GM18951 (cell line): ENCODE results near the gene SH3BP2.

Experiments used
- POLR2A ChIP-seq: IDR thresholded peaks from 4 replicates; pipeline ENCODE4 v1.6.1; 2011; ENCODE audit warnings: mild to moderate bottlenecking; ENCODE audit not compliant: insufficient read length, insufficient read depth; ENCODE audit errors: extremely low read depth
- in situ Hi-C: fragments of 300-500 bp; cut with MboI; formaldehyde crosslinking; loops from one replicate; pipeline ENCODE4 v1.12.0; 2022; ENCODE audit warnings: low sequenced_read_pairs, mixed read lengths, inconsistent platforms; ENCODE audit not compliant: unreplicated experiment

Gene SH3BP2

GRCh38 chr4:2755821-2756690 is 36.8 kb upstream of the SH3BP2 start, which contains the start of gene TNIP2:
Gene TNIP2, minus strand, starts transcription at chr4:2756336. Its CDS starts 47 bp downstream, at chr4:2756289.
- in situ Hi-C loops: no loop called here
- peak; percentile 90 for TF ChIP-seq POLR2A

GRCh38 chr4:2756691-2757350 is 36.1 kb upstream of the SH3BP2 start:
- in situ Hi-C loops: no loop called here
- no peak for TF ChIP-seq POLR2A

- TF ChIP-seq POLR2A: no peak
- in situ Hi-C loops: no loop called here
These were observed 35.5 kb upstream of the SH3BP2 start for GRCh38 chr4:2757426-2757825.

GRCh38 chr4:2761035-2761923 is 31.6 kb upstream of the SH3BP2 start:
- in situ Hi-C loops: loop anchor here (10.0 kb wide), 1 partner anchor 174 kb away; no protein-coding TSS in a partner anchor
- TF ChIP-seq POLR2A: no peak

- TF ChIP-seq POLR2A: no peak
- in situ Hi-C loops: loop anchor here (10.0 kb wide), 1 partner anchor 173 kb away; no protein-coding TSS in a partner anchor
These were observed 30.8 kb upstream of the SH3BP2 start for GRCh38 chr4:2762048-2762447.

- in situ Hi-C loops: loop anchor here (10.0 kb wide), 1 partner anchor 172 kb away; no protein-coding TSS in a partner anchor
These were observed 30.2 kb upstream of the SH3BP2 start for GRCh38 chr4:2762486-2763370.

GRCh38 chr4:2763511-2763967 is 29.3 kb upstream of the SH3BP2 start:
- in situ Hi-C loops: loop anchor here (10.0 kb wide), 1 partner anchor 171 kb away; no protein-coding TSS in a partner anchor
- no peak for TF ChIP-seq POLR2A

- TF ChIP-seq POLR2A: no peak
- in situ Hi-C loops: loop anchor here (10.0 kb wide), 1 partner anchor 169 kb away; no protein-coding TSS in a partner anchor
These were observed 26.9 kb upstream of the SH3BP2 start for GRCh38 chr4:2765832-2766526.

- no peak for TF ChIP-seq POLR2A
- in situ Hi-C loops: loop anchor here (10.0 kb wide), 1 partner anchor 168 kb away; no protein-coding TSS in a partner anchor
These were observed 25.7 kb upstream of the SH3BP2 start for GRCh38 chr4:2767046-2767704.

GRCh38 chr4:2767705-2768074 is 25.2 kb upstream of the SH3BP2 start:
- TF ChIP-seq POLR2A: no peak
- in situ Hi-C loops: loop anchor here (10.0 kb wide), 1 partner anchor 167 kb away; no protein-coding TSS in a partner anchor

- TF ChIP-seq POLR2A: no peak
- in situ Hi-C loops: loop anchor here (10.0 kb wide), 1 partner anchor 167 kb away; no protein-coding TSS in a partner anchor
These were observed 24.8 kb upstream of the SH3BP2 start for GRCh38 chr4:2768124-2768523.

GRCh38 chr4:2768921-2769336 is 24.0 kb upstream of the SH3BP2 start:
- no peak for TF ChIP-seq POLR2A
- in situ Hi-C loops: loop anchor here (10.0 kb wide), 1 partner anchor 166 kb away; no protein-coding TSS in a partner anchor
